NCI-H1105 treated with DMSO at 0.1 percent for 48 hours (cell line): ENCODE measurements around the gene GNG8.
A peak's percentile ranks its signal among the peaks of the same experiment; 100 is the strongest.

Experiments used
- DNase-seq: peaks from one replicate; lab custom pipeline; 2025; lab: John Stamatoyannopoulos, UW

Gene GNG8

DNA sequence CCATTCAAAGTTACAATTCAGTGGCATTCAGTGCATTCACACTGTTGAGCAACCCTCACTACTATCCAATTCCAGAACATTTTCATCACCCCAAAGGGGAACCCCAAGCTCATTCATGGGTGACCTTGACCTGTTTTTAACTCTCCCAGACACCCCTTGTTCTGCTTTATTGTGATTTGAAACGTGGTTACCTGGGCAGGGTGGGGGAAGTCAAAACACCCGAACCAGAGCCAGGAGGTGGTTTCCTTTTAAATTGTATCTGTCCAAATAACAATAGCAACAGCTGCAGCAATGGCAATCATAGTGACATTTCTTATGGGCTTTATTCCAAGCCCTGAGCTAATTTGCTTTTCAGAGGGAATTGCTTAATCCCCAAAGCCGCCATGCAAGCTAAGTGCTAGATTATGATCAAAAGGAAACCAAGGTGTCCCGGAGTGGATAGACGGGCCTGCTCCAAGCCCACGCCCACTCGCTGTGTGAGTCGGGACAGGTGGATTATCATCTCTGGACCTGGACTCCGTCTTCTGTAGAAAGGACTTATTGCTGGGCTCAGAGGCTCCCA is 17.3 kb downstream of the GNG8 start:
- peak; percentile 31 for DNase-seq

DNA sequence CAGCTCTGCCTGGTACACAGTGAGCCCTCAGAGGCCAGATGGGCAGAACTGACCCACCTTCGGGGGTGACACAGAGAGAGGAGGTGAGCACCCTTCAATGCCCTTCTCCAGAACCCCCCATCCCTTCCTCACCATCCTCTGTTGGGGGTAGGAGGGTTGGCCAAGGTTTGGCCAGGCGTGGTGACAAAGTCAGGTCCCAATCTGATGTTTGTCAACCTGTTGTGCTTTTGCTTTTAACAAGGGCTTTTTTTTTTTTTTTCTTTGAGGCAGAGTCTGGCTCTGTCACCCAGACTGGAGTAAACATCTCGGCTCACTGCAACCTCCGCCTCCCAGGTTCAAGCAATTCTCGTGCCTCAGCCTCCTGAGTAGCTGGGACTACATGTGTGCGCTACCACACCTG is 18.4 kb downstream of the GNG8 start:
- no peak for DNase-seq

DNA sequence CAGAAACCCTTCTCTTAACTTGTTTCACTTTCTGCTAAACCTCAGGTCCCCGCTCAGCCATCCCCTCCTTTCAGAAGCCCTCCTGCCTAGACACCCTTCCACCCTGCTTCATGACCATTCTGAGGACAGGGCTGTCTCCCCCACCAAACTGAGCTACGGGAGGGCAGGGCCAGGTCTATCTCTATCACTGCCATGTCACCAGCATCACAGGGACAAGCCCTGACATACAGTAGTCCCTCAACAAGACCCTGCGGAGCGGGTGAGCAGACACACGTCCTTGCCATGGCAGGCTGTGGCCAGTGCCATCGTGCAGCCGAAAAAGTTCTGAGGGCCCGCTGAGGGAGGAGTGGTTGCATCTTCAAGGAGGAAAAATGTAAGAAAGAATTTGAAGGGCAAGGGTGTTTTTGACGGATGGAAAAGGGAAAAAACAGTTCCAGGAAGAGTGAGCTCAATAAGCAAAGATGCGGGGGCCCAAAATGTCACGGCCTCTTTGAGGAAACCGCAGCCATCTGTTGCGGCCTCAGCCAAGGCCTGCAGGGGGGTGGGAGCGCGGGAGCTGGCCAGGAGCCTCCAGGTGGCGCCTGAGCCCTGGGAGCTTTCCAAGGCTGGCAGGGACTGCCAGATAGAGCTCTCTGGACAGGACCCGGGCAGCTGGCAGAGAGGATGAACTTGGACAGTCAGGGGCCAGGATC is 19.2 kb downstream of the GNG8 start:
- DNase-seq = peak; percentile 67

DNA sequence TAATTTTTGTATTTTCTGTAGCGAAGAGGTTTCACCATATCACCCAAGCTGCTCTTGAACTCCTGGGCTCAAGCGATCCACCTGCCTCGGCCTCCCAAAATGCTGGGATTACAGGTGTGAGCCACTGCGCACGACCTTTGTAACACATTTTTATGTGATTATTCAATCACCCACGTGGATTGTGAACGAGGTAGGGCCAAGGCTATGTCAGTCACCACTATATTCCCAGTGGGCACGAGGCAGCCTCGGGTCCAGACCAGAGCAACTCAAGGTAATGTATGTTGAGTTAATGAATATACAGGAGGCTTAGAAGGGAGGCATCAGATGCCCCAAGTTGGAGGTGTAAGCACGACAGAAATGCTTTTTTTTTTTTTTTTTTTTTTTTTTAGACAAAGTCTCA is 20.0 kb downstream of the GNG8 start:
- no peak for DNase-seq

DNA sequence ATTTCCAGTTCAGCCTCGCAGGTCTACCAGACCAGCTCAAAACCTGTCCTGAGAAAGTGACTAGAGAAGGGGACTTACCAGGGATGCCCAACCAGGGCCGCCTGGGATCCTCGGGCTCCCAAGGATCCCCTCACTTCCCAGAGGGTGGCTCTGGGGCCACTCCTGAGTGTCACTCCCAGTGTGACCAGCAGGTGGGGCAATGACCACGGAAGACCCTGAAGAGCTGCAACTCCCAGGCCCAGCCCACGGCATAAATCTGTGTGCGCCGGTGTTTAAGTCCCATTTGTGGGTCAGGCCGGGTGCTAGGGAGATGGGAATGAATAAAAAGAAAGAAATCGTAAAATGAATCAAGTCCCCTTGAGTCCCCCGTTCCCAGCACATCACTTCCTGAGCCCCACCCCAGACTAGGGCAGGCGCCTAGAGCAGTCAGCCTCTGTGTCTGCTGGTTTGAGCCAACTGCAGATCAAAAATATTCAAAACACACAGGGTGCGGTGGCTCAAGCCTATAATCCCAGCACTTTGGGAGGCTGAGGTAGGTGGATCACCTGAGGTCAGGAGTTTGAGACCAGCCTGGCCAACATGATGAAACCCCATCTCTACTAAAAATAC is 21.8 kb downstream of the GNG8 start:
- peak; percentile 72 for DNase-seq

DNA sequence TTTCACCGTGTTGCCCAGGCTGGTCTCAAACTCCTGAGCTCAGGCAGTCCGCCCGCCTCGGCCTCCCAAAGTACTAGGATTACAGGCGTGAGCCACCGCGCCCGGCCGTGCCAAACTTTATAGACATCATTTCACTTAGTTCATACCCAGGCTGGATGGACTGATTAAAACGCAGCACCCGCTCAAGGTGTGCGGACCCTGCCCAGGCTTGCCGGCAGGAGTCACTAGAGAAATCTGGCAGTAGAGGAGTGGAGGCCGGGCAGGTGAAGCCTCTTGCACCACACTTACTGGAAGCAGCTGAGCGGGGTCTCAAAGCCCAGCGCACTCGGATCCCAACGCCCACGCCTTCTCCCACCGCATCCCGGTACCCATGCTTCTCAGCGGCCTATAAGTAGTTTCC is 22.5 kb downstream of the GNG8 start:
- DNase-seq = no peak

DNA sequence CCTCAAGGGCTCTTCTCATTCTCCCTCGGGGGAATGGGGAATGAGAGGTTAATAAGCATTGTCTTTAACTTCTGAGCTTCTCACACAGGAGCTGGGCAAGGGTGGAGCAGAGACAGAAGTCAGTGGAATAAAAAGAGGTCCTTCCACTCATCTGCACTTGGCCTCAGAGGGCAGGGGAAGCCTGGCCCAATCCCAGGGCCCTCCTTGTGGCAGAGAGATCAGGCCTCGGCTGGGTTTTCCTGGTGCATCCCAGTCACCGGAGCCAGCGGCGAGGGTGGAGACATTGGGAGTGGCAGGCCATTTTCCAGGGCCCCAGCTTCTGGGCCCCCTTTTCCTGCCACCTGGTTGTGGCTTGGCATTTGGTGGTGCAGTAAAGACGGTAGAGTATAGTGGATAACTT is 24.2 kb downstream of the GNG8 start:
- no peak for DNase-seq

DNA sequence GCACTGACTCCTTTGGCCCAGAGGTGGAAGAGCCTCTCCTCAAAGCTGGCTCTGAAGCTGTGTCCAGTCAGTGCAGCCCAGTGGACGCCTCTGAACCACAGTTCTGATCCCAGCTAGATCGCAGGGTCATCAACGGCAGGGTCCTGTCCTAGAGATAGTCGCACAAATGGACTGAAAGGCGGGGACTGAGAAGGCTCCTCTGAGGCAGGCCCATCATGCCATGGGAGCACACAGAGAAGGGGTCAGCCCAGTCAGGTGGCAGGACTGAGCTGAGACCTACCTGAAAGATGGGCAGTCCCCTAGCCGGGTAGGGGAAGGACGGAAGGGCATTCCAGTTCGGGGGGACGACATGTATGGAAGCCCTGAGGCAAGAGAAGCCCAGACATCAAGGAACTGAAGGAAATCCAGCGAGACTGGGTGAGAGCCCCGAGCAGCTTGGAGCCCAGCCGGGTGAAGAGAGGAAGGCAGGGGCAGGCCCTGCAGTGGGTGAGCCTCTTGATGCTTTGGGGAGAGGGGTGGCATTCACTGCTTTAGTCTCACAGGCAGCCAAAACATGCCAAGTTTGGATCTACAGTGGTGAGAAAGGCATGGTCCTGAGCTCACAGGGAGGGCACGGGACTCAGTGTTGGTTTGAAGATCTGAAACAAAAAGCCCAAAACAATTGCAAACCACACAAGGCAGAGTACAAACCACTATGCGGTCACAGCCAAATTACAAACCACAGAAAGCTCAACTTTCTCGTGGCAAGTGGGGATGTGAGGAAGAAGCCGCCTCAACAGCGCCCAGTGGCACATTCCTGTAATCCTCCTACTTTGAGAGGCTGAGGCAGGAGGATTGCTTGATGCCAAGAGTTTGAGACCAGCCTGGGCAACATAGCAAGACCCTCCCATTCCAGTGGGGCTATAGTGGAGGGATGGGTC is 24.9 kb downstream of the GNG8 start:
- no peak for DNase-seq

DNA sequence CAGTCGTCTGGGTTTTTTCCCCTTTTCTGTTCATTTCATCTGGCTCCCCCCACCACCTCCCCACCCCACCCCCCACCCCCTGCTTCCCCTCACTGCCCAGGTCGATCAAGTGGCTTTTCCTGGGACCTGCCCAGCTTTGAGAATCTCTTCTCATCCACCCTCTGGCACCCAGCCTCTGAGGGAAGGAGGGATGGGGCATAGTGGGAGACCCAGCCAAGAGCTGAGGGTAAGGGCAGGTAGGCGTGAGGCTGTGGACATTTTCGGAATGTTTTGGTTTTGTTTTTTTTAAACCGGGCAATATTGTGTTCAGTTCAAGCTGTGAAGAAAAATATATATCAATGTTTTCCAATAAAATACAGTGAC is 25.6 kb downstream of the GNG8 start:
- DNase-seq = no peak

DNA sequence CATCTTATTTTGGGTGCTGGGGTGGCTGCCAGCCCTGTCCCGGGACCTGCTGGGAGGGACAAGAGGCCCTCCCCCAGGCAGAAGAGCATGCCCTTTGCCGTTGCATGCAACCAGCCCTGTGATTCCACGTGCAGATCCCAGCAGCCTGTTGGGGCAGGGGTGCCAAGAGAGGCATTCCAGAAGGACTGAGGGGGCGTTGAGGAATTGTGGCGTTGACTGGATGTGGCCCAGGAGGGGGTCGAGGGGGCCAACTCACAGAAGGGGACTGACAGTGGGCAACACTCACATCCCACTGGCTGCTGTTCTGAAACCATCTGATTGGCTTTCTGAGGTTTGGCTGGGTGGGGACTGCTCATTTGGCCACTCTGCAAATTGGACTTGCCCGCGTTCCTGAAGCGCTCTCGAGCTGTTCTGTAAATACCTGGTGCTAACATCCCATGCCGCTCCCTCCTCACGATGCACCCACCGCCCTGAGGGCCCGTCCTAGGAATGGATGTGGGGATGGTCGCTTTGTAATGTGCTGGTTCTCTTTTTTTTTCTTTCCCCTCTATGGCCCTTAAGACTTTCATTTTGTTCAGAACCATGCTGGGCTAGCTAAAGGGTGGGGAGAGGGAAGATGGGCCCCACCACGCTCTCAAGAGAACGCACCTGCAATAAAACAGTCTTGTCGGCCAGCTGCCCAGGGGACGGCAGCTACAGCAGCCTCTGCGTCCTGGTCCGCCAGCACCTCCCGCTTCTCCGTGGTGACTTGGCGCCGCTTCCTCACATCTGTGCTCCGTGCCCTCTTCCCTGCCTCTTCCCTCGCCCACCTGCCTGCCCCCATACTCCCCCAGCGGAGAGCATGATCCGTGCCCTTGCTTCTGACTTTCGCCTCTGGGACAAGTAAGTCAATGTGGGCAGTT is 26.2 kb downstream of the GNG8 start:
- DNase-seq = no peak

DNA sequence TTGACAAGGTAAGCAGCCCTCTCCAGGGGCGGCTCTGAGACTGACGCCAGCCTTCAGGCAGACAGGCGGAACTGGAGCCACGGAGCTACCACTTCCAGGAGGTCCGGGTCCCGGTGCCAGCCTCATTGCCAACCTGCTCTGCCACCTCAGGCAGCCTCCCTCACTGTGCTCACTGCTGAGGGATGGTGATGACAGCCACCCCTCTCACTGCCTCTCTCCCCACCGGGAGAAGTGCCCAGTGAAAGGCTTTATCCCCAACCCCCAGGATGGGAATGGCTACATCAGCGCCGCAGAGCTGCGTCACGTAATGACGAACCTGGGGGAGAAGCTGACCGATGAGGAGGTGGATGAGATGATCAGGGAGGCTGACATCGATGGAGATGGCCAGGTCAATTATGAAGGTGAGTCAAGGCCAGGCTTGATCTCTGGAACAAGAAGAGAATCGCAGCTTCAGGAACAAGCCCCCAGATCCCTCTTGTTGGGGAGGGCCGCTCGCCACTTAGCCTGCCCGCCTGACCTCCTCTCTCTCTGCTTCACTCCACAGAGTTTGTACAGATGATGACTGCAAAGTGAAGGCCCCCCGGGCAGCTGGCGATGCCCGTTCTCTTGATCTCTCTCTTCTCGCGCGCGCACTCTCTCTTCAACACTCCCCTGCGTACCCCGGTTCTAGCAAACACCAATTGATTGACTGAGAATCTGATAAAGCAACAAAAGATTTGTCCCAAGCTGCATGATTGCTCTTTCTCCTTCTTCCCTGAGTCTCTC is 27.2 kb downstream of the GNG8 start:
- DNase-seq = no peak

DNA sequence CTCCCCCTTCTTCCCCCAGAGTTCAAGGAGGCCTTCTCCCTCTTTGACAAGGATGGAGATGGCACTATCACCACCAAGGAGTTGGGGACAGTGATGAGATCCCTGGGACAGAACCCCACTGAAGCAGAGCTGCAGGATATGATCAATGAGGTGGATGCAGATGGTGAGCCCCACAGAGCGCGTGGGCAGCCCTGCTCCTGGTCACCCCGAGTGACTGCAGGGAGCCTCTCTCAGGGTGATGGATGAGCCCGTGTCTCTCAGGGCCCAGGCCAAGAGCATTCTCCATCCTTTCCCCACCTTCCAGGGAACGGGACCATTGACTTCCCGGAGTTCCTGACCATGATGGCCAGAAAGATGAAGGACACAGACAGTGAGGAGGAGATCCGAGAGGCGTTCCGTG is 27.8 kb downstream of the GNG8 start:
- DNase-seq = no peak

DNA sequence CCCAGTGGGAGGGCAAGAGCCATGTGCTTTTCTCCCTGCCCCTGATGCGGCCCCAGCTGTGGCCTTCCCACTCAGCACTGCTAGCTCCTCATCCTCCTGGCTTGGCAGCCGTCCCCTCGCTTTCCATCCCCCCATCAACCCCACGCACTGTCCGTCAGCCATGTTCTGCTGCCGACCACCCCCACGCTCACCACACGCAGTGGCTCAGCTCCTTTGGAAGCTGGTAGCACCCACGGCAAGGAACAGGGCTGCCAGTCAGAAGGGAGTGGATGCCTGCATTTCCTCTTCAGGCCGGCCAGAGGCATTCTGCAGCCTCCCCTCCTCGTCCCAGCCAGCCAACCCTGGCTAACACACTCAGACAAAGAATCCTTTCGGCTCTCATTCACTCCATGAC is 28.6 kb downstream of the GNG8 start:
- DNase-seq = peak; percentile 37

DNA sequence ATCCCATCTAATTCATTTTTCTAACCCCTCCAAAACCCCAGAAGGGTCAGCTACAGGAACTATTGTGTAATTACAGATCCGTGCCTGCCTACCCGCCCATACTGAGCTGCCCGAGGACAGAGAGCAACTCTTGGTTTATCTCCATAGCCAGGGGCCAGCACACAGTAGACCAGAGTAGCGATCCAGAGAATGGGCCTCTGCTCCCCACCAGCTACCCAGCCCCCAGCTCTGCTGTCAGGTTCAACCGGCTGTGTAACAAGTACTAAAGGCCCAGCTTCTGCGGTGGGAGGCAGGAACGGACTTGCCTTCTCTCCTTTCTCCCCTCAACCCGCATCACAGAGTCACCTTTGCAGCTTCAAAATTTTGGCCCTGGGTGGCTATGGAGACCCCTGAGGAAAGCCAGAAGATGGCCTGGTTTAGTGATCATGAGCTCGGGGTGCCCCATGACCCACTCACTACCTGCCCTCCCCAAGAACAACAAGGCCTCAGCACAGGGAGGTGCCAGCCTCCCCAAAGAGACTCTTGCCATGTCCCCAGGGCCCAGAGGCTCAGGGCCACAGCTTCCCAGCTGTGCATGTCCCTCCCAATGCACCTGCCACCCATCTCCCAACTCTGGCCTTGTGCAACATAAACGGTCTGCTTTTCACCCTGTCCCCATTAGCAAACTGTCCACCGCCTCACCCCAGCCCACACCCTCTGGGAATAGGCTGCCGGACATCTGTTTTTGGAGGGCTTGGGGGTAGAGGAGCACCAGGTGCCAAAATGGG is 29.1 kb downstream of the GNG8 start:
- no peak for DNase-seq

DNA sequence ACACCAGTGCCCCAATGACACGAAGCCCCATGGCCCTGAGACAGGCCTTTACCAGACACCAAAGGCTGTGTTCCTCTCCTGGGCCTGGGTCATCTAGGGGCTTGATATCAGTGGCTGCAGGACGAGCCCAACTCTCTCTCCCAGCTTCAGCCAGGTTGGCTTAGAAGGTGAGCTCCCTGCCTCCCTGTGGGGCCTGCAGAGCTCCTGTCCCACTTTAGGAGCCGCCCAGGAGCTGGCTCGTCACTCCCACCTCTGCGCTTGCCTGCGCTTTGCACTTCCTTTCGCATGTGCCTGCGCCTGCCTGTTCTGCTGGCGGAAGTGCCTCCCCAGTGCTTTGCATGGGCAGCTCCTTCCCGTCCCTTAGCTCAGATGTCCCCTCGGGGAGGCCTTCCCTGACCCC is 30.0 kb downstream of the GNG8 start:
- DNase-seq = no peak

DNA sequence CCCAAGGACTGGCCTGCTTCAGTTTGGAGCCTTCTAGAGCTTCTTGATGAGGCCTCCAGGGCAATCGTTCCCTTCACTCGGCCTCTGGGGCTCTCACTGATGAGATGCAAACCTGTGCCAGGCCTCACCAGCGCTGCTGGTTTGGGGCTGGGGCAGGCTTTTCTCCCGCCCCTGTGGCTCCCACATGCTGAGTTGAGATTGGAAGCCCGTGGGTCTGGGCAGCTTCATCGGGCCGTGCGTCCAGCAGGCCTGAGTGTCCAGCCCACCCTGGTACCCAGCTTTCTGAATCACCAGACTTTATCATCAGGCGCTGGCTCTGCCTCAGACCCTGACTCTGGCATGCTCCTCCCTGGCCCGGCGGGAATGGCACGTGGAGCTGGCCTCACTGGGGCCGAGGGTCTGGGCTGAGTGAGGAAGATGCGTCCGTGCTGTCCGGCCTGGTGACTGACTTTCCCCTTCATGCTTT is 30.6 kb downstream of the GNG8 start:
- DNase-seq = no peak

DNA sequence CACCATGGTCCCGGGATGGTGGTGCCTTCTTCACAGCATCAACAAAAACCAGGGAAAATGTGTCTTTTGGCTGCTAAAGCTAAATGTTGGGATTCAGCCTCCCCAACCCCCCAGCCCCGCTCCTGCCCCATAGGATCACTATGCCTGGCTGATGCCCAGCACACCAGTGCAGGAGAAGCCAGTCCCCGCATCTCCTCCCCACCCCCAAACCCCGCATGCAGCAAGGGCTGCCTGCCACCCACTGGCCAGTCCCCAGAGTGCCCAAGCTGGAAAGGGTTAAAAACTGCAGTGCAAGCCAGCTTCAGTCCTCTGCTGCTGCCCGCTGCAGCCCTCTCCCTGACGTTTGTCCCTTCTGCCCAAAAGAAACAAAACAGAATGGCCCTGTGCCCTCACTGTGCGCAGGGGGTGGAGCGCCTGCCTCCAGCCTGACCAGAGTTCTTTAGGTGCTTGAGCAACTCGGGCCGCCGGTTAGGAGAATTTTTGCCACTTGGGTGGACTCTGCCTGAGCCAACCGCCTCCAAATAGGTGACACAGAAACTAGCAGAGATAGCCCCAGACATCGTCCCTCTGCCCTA is 31.1 kb downstream of the GNG8 start:
- no peak for DNase-seq

DNA sequence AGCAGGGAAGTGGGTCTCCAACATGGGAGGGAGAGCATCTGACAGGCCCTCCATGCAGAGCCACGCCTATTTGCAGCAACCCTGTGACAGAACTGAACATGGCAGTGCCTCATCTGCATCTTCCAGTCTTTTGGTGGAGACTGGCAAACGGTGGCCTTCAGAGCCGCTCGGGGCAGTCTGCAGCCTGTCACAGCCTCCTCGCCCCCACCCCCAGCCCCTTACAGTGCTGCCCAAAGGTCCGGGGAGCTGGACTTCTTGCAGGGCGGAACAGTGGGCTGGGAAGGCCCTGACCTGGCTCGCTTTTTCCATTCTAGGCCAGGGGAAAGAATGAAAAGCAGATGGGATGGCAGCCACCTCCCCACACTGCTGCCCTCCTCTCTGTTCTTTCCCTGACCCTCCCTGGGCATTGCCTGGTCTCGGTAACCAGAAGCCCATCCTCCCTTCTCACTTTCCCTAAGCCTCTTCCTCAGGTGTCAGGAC is 32.2 kb downstream of the GNG8 start:
- no peak for DNase-seq

DNA sequence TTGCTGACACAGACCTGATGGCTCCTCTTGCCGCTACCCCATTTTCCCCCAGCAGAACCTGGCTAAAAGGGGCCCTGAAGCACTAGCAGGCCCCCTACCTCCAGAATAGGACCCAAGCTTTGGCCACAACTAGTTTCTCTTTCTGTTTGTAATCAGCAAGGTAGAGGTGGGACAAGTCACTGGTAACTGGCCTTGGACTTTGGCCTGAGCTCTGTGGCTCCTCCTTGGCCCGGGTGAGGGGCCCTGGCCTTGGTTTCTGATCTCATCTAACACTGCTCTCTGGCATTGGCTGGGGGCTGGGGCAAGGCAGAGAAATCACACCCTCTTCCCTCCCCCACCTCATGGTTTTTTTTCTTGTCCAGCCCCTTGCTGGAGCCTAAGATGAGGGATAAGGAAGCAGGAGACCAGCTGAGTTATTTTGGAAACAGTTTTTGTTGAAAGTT is 32.8 kb downstream of the GNG8 start:
- no peak for DNase-seq
